ENCODE data around the gene GPC6.

Gene GPC6

DNA sequence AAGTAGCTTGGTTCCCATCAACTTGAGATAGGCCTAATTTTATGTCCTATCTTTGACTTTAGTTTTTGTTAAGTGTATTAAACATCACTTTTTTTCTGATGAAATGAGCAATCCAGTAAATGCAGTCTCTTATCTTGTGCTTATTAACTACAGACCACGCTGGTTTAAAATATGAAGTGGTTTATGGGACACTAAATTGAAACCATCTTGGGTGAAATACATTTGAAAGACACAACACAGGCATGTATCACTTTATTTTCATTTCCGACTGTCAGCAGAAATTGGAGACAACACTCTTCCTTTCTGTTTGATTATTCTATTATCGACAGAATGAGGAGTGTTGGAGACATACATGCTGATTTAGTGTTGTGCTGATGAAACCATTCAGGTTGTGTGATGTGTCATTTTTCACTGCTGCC lies 447.7 kb downstream of the GPC6 start:
- Histone ChIP-seq H3K9ac (ENCODE audit: low read depth, low read length) (no peak overlapping the region), H3K27ac (ENCODE audit: low read length) (no peak overlapping the region), H3K27me3 (ENCODE audit: insufficient read depth, low read length) (no peaks in the 10 kb centered on the region), H3K4me1 (ENCODE audit: insufficient read depth, low read length) (no peaks in the 10 kb centered on the region), H3K9me3 (ENCODE audit: insufficient read depth, low read depth, low read length) (no peaks in the 10 kb centered on the region), H3K4me3 (ENCODE audit: low read length) (no peak overlapping the region), H3K36me3 (ENCODE audit: insufficient read depth, low read depth, low read length) (no peaks in the 10 kb centered on the region)

- Histone ChIP-seq H3K4me1 (ENCODE audit: insufficient read depth, low read length) (no peaks in the 10 kb centered on the region), H3K36me3 (ENCODE audit: insufficient read depth, low read depth, low read length) (no peaks in the 10 kb centered on the region), H3K9me3 (ENCODE audit: insufficient read depth, low read depth, low read length) (no peaks in the 10 kb centered on the region), H3K9ac (ENCODE audit: low read depth, low read length) (no peak overlapping the region), H3K27me3 (ENCODE audit: insufficient read depth, low read length) (no peaks in the 10 kb centered on the region), H3K4me3 (ENCODE audit: low read length) (no peak overlapping the region), H3K27ac (ENCODE audit: low read length) (no peak overlapping the region)
Measured at GRCh38 chr13:93680329-93680728, 453.7 kb downstream of the GPC6 start.

GRCh38 chr13:93685900-93686299 lies 459.3 kb downstream of the GPC6 start:
- no peaks in the 10 kb centered on the region for H3K4me1 ChIP-seq (ENCODE audit: insufficient read depth, low read length)
- no peaks in the 10 kb centered on the region for H3K27me3 ChIP-seq (ENCODE audit: insufficient read depth, low read length)
- no peak overlapping the region for H3K4me3 ChIP-seq (ENCODE audit: low read length)
- no peak overlapping the region for H3K9ac ChIP-seq (ENCODE audit: low read depth, low read length)
- no peaks in the 10 kb centered on the region for H3K36me3 ChIP-seq (ENCODE audit: insufficient read depth, low read depth, low read length)
- H3K27ac ChIP-seq (ENCODE audit: low read length) = no peak overlapping the region
- no peaks in the 10 kb centered on the region for H3K9me3 ChIP-seq (ENCODE audit: insufficient read depth, low read depth, low read length)

DNA sequence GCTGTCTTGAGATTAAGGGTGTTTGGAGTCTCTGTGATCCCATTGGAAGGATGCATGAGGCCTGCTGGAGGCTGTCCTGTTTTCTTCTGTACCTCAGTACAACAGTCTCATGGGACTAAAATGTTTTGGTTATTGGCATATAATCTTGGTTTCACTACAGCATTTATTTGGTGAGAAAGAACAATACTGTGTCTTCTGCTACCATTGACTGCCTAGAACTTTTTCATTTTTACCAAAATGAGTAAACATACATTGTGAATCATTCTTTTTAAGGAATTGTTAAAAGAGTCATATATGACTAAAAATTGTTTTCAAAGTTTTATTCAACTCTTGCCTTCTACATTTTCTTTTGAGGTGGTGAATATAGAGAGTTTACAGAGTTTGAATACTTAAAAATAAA lies 459.8 kb downstream of the GPC6 start:
- no peaks in the 10 kb centered on the region for H3K9me3 ChIP-seq (ENCODE audit: insufficient read depth, low read depth, low read length)
- H3K4me3 ChIP-seq (ENCODE audit: low read length) = no peak overlapping the region
- H3K4me1 ChIP-seq (ENCODE audit: insufficient read depth, low read length) = no peaks in the 10 kb centered on the region
- H3K27ac ChIP-seq (ENCODE audit: low read length) = no peak overlapping the region
- H3K36me3 ChIP-seq (ENCODE audit: insufficient read depth, low read depth, low read length) = no peaks in the 10 kb centered on the region
- no peak overlapping the region for H3K9ac ChIP-seq (ENCODE audit: low read depth, low read length)
- no peaks in the 10 kb centered on the region for H3K27me3 ChIP-seq (ENCODE audit: insufficient read depth, low read length)

DNA sequence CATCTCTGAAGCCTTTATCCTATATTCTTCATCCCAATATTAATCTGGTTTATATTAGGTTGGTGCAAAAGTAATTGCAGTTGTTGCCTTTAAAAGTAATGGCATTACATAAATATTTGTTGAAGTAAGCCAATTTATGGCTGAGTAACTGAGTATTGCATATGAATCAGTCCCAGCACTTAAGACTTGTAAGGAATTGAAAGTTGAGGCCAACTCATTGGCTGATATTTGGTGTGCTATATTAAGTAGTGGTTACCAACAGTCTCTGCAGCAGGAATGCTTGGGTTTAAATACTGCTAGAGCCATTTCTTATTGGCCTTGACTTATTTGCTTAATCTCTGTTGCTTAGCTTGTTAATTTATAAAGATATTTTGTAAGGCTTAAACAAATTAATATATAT lies 460.7 kb downstream of the GPC6 start:
- H3K36me3 ChIP-seq (ENCODE audit: insufficient read depth, low read depth, low read length) = no peaks in the 10 kb centered on the region
- H3K27ac ChIP-seq (ENCODE audit: low read length) = no peak overlapping the region
- H3K9me3 ChIP-seq (ENCODE audit: insufficient read depth, low read depth, low read length) = no peaks in the 10 kb centered on the region
- no peaks in the 10 kb centered on the region for H3K27me3 ChIP-seq (ENCODE audit: insufficient read depth, low read length)
- H3K9ac ChIP-seq (ENCODE audit: low read depth, low read length) = no peak overlapping the region
- no peaks in the 10 kb centered on the region for H3K4me1 ChIP-seq (ENCODE audit: insufficient read depth, low read length)
- H3K4me3 ChIP-seq (ENCODE audit: low read length) = no peak overlapping the region

DNA sequence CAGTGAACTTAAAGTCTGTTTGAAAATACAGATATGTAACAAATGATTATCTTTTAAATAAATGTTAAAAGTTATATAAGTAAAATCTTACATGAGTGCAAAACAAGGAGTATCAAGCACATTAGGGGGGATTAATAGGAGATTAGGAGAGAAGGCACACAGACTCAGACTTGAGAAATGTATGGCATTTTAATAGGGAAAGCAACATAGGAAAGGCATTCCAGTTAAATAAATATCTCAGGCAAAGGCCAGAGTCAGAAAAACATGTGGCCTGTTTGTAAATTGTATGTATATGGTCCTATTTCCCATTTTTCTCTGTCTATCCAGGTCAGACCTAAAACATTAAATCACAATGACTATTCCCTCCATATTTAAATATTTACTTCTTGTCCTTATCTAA lies 462.7 kb downstream of the GPC6 start:
- Histone ChIP-seq H3K9ac (ENCODE audit: low read depth, low read length) (no peak overlapping the region), H3K9me3 (ENCODE audit: insufficient read depth, low read depth, low read length) (no peaks in the 10 kb centered on the region), H3K27me3 (ENCODE audit: insufficient read depth, low read length) (no peaks in the 10 kb centered on the region), H3K36me3 (ENCODE audit: insufficient read depth, low read depth, low read length) (no peaks in the 10 kb centered on the region), H3K4me1 (ENCODE audit: insufficient read depth, low read length) (no peaks in the 10 kb centered on the region), H3K27ac (ENCODE audit: low read length) (no peak overlapping the region), H3K4me3 (ENCODE audit: low read length) (no peak overlapping the region)

DNA sequence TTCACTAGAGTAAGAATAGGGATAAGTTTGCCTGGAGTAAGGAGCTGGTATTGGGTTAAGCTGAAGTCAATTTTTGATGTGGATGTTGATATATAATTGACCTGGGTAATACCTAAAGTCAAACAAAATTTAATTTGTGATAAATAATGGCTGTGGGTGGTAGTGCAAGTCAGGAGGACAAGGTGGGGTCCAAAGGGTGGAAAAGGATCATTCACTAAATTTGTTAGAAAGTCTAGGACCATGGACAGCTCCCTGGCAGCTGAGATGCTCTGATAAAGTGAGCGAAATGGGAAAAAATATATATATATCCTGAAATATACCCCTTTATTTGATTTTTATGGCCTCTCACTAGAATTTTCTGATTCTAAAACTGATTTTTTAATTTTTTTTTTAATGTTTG lies 463.5 kb downstream of the GPC6 start:
- Histone ChIP-seq H3K27ac (ENCODE audit: low read length) (no peak overlapping the region), H3K4me1 (ENCODE audit: insufficient read depth, low read length) (no peaks in the 10 kb centered on the region), H3K27me3 (ENCODE audit: insufficient read depth, low read length) (no peaks in the 10 kb centered on the region), H3K9ac (ENCODE audit: low read depth, low read length) (no peak overlapping the region), H3K36me3 (ENCODE audit: insufficient read depth, low read depth, low read length) (no peaks in the 10 kb centered on the region), H3K9me3 (ENCODE audit: insufficient read depth, low read depth, low read length) (no peaks in the 10 kb centered on the region), H3K4me3 (ENCODE audit: low read length) (no peak overlapping the region)

GRCh38 chr13:93698016-93698613 lies 471.5 kb downstream of the GPC6 start:
- Histone ChIP-seq H3K36me3 (ENCODE audit: insufficient read depth, low read depth, low read length) (0 out of 2 replicates have a peak, but pooled peaks cover 5% of the 10 kb centered on the region), H3K27ac (ENCODE audit: low read length) (no peak overlapping the region), H3K9ac (ENCODE audit: low read depth, low read length) (no peak overlapping the region), H3K4me3 (ENCODE audit: low read length) (no peak overlapping the region), H3K4me1 (ENCODE audit: insufficient read depth, low read length) (peaks cover 13% of the 10 kb centered on the region; the same call in 1 of the 2 replicates), H3K9me3 (ENCODE audit: insufficient read depth, low read depth, low read length) (peaks cover 9% of the 10 kb centered on the region; the same call in 1 of the 2 replicates), H3K27me3 (ENCODE audit: insufficient read depth, low read length) (no peaks in the 10 kb centered on the region)

DNA sequence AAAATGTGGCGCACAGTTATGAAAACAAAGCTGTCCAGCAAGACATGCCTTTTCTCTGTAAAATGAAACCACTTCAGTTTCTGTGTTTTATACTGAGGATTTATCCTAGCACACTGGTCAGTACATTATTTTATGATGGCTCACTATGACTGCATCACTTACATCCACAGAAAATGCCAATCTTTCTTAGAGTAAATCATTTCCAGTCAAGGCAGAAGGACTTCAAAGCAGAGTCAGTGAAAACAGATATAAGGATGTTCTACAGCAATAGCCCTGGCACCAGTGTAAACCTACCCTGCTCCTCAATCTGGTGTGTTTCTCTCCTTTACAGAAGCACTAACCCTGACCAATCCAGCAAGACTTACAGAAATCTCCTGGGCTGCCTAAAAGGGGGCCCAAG lies 473.5 kb downstream of the GPC6 start:
- 0 out of 2 replicates have a peak, but pooled peaks cover 5% of the 10 kb centered on the region for H3K36me3 ChIP-seq (ENCODE audit: insufficient read depth, low read depth, low read length)
- H3K9me3 ChIP-seq (ENCODE audit: insufficient read depth, low read depth, low read length) = peaks cover 9% of the 10 kb centered on the region; the same call in 1 of the 2 replicates
- H3K4me1 ChIP-seq (ENCODE audit: insufficient read depth, low read length) = peaks cover 17% of the 10 kb centered on the region; the same call in 1 of the 2 replicates
- no peak overlapping the region for H3K27ac ChIP-seq (ENCODE audit: low read length)
- H3K4me3 ChIP-seq (ENCODE audit: low read length) = no peak overlapping the region
- H3K27me3 ChIP-seq (ENCODE audit: insufficient read depth, low read length) = no peaks in the 10 kb centered on the region
- no peak overlapping the region for H3K9ac ChIP-seq (ENCODE audit: low read depth, low read length)

DNA sequence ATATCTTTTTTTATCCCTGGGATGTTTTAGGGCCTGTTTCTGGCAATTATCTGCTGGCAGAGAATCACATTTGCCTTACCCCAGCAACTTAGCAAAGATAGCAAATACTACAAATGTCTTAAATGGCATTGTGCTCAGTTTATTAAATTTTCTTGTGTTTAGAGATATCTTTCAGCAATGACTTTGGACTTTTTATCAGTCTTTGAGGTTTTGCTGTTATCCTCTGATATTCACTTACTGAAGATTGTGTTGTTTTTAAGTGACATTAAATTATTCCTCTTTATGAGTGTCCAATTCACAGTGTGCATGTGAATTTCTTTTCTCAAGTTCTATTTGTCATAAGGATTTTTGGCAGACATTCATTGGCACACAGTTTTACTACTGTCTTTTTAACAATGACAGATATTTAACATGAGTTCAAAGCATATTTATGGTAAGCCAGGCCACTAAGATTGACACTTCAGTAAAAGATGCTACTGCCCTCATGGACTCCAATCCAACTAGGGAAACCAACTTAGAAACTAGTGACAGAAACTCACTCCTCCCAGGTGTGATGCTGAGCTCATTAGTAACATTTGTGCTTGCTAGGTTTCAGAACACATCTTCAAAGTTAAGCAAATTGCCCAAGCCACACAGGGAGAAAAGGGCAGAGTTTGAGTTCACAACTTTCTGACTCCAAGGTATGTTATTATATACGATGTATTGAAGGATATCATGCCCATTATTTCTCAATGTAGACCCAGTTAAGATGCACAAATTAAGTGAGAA lies 481.9 kb downstream of the GPC6 start:
- H3K36me3 ChIP-seq (ENCODE audit: insufficient read depth, low read depth, low read length) = no peaks in the 10 kb centered on the region
- no peak overlapping the region for H3K9ac ChIP-seq (ENCODE audit: low read depth, low read length)
- no peak overlapping the region for H3K27ac ChIP-seq (ENCODE audit: low read length)
- no peak overlapping the region for H3K4me3 ChIP-seq (ENCODE audit: low read length)
- no peaks in the 10 kb centered on the region for H3K27me3 ChIP-seq (ENCODE audit: insufficient read depth, low read length)
- no peaks in the 10 kb centered on the region for H3K9me3 ChIP-seq (ENCODE audit: insufficient read depth, low read depth, low read length)
- peaks cover 4% of the 10 kb centered on the region; the same call in 1 of the 2 replicates for H3K4me1 ChIP-seq (ENCODE audit: insufficient read depth, low read length)

DNA sequence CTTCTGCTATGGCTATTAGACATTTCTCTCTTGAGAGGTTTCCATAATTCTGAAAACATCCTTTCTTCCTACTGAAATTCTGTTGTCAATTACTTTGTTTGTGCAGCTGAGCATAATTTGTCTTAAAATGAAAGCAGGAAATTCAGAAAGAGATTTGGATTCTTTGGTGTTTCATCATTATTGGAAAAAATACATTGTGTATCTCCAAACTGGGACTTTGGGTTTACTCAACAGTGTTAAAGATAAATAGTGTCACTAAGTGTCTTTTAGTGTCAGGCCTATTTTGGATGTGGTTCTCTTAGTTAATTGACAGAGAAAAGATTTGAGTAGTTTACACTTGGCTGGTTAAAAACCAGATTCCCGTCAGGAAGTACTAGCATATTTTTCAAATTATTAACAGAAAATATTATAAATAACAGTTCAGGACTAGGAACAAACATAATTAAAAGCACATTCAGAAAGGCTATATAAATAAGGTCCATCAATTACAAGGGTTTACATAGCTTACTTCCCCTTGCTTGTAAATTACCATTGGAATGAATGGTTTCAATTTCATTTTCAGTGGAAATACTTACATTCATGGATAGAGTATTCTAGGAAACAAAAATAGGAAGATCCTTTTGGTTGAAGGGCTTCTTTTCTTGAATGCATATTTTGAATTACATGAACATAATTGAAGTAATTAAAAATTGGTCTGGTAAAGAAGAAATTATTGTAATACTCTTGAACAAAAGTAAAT lies 483.1 kb downstream of the GPC6 start:
- Histone ChIP-seq H3K9me3 (ENCODE audit: insufficient read depth, low read depth, low read length) (peaks cover 9% of the 10 kb centered on the region; the same call in 1 of the 2 replicates), H3K9ac (ENCODE audit: low read depth, low read length) (no peak overlapping the region), H3K27me3 (ENCODE audit: insufficient read depth, low read length) (no peaks in the 10 kb centered on the region), H3K4me1 (ENCODE audit: insufficient read depth, low read length) (no peaks in the 10 kb centered on the region), H3K27ac (ENCODE audit: low read length) (no peak overlapping the region), H3K4me3 (ENCODE audit: low read length) (no peak overlapping the region), H3K36me3 (ENCODE audit: insufficient read depth, low read depth, low read length) (no peaks in the 10 kb centered on the region)
